ENCODE measurements around the gene SCN5A. TPM values are rescaled to one million over a fixed set of nuclear protein-coding genes. Genes with fewer than 3 reads are reported as not detected.

The SCN5A gene
- total and polyA plus RNA-seq, 2 of the 13 experiments (the other 11 are each of a cell fraction or from before 2014, with no cell fraction given) = 0.22 TPM; not detected in 1

DNA sequence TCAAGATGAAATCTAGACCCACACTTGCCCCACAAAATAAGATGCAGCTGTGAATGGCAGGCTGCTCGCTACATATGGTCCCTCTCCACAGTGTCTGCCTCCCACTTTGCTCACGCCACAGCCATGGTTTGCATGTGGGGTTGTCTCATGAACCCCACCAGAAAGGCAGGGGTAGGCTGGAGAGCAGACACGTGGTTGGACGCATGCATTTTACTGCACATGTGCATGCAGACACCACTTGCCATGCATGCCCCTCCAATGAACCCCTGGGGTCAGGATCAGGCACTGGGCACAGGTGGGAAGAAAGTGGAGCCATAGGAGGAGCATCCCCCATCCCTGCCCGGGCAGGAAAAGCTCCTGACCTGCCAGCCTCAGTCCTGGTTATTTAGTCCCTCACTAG is 20.7 kb downstream of the SCN5A start:
- CTCF ChIA-PET (ENCODE audit: low intra/inter-chr PET ratio, low total read pairs) = no interaction called here
- intact Hi-C loops (cut with micrococcal nuclease; ENCODE audit: unreplicated experiment) = no loop called here

DNA sequence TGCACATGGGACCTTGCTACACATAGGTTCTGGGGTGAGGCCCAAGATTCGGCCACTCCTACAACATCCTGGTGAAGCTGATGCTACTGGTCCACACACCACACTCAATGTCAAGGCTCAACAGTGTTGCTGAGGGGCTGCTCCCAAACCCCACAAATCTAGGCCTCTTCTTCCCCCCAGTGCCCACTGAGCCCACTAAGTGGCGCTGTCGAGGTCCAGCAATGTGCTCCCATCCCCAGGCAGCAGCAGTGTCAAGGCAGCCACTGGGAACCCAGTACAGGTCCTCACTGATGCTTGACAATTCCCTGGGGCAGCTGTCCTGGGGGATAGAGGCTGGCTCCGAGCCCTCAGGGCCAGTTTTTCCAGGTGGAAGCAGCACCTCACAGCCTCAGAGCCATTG is 21.5 kb downstream of the SCN5A start:
- DNase-seq (ENCODE audit: low spot score) = peak; percentile 20
- in situ Hi-C loops (cut with HindIII; ENCODE audit: extremely low pct_ligation_motif_present, low pct_unique_long_range_greater_than_20kb) = no loop called here

More for the DNA sequence above, 20.7 kb downstream of the SCN5A start:
- TF ChIP-seq, protein P1, sequence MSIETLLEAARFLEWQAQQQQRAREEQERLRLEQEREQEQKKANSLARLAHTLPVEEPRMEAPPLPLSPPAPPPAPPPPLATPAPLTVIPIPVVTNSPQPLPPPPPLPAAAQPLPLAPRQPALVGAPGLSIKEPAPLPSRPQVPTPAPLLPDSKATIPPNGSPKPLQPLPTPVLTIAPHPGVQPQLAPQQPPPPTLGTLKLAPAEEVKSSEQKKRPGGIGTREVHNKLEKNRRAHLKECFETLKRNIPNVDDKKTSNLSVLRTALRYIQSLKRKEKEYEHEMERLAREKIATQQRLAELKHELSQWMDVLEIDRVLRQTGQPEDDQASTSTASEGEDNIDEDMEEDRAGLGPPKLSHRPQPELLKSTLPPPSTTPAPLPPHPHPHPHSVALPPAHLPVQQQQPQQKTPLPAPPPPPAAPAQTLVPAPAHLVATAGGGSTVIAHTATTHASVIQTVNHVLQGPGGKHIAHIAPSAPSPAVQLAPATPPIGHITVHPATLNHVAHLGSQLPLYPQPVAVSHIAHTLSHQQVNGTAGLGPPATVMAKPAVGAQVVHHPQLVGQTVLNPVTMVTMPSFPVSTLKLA (IDR thresholded peaks at IDR 0.05) = peak; percentile 88
- no peak for TF ChIP-seq ZNF232 (CRISPR knock-in tag; IDR thresholded peaks at IDR 0.05; ENCODE audit: borderline replicate concordance)
- DNase-seq (ENCODE audit: low spot score) (no peak), ATAC-seq (no peak), FAIRE-seq (no peak)
- H2AFZ ChIP-seq (ENCODE audit: low read length) = no peak overlapping the region
- H3K9me3 ChIP-seq (ENCODE audit: low read length) = no peaks in the 10 kb centered on the region
- in situ Hi-C loops (cut with HindIII; ENCODE audit: extremely low pct_ligation_motif_present, low pct_unique_long_range_greater_than_20kb) = no loop called here
- H3K4me1 ChIP-seq (ENCODE audit: insufficient read depth, low read length) = peaks cover 1% of the 10 kb centered on the region; the same call in 1 of the 2 replicates
- BruUV-seq (replicated peaks) = no TSS peak
- H3K27me3 ChIP-seq (ENCODE audit: control insufficient read depth in 1 of 2, insufficient read depth in 2 of 2, low read length in 2 of 2) = peaks cover 5 to 55% of the 10 kb centered on the region in 2 experiments; a peak in 3 of 5 replicates
- H3K9ac ChIP-seq (ENCODE audit: insufficient read depth, low read depth, low read length) = no peak overlapping the region
- no peaks in the 10 kb centered on the region for H4K20me1 ChIP-seq (ENCODE audit: insufficient read depth, low read length)
- H3K27ac ChIP-seq (ENCODE audit: extremely low read length, insufficient read depth, low read length) = no peak overlapping the region
- 0% methylated on average over 2 of the region's 5 CpGs for WGBS (ENCODE audit: low lambda C conversion rate)
- no peak overlapping the region for H3K4me3 ChIP-seq (replicated peaks in 1 of 3; ENCODE audit: insufficient read depth in 1 of 3, low read depth in 2 of 3, low read length in 3 of 3)
- H3K79me2 ChIP-seq (ENCODE audit: insufficient read depth, low read length) = no peaks in the 10 kb centered on the region
- POLR2A ChIA-PET = no interaction called here
- H3K36me3 ChIP-seq (replicated peaks in 1 of 2; ENCODE audit: control insufficient read depth in 1 of 2, insufficient read depth in 2 of 2, low read length in 2 of 2) = no peaks in the 10 kb centered on the region
- no peak overlapping the region for H3K4me2 ChIP-seq (ENCODE audit: low read depth, low read length)

More for the DNA sequence above, 21.5 kb downstream of the SCN5A start:
- no TSS peak for BruUV-seq (replicated peaks)
- H2AFZ ChIP-seq (ENCODE audit: low read length) = no peak overlapping the region
- no peak overlapping the region for H3K27ac ChIP-seq (ENCODE audit: extremely low read length, insufficient read depth, low read length)
- no peak overlapping the region for H3K9ac ChIP-seq (ENCODE audit: insufficient read depth, low read depth, low read length)
- CTCF ChIA-PET (ENCODE audit: low intra/inter-chr PET ratio, low total read pairs) = no interaction called here
- H3K4me2 ChIP-seq (ENCODE audit: low read depth, low read length) = no peak overlapping the region
- H3K36me3 ChIP-seq (replicated peaks in 1 of 2; ENCODE audit: control insufficient read depth in 1 of 2, insufficient read depth in 2 of 2, low read length in 2 of 2) = no peaks in the 10 kb centered on the region
- peaks cover 6 to 53% of the 10 kb centered on the region in 2 experiments; a peak in 4 of 5 replicates for H3K27me3 ChIP-seq (ENCODE audit: control insufficient read depth in 1 of 2, insufficient read depth in 2 of 2, low read length in 2 of 2)
- no peaks in the 10 kb centered on the region for H3K9me3 ChIP-seq (ENCODE audit: low read length)
- FAIRE-seq (no peak), ATAC-seq (peak; percentile 71)
- H3K4me1 ChIP-seq (ENCODE audit: insufficient read depth, low read length) = no peaks in the 10 kb centered on the region
- TF ChIP-seq SMC3 (IDR thresholded peaks at IDR 0.05; ENCODE audit: low read length) = peak; percentile 17; the same call in 1 of the 2 replicates
- peak; percentile 19; the same call in 1 of the 2 replicates for TF ChIP-seq STAG1 (CRISPR knock-in tag; IDR thresholded peaks at IDR 0.05)
- TF ChIP-seq ZFX (CRISPR knock-in tag; IDR thresholded peaks at IDR 0.05; ENCODE audit: low read depth) = 0 out of 2 replicates have a peak, but pooled peaks have one; percentile 19
- no peak for TF ChIP-seq CREM (IDR thresholded peaks at IDR 0.05)
- TF ChIP-seq CREM (CRISPR knock-in tag; IDR thresholded peaks at IDR 0.05) = no peak
- TF ChIP-seq, protein P2, sequence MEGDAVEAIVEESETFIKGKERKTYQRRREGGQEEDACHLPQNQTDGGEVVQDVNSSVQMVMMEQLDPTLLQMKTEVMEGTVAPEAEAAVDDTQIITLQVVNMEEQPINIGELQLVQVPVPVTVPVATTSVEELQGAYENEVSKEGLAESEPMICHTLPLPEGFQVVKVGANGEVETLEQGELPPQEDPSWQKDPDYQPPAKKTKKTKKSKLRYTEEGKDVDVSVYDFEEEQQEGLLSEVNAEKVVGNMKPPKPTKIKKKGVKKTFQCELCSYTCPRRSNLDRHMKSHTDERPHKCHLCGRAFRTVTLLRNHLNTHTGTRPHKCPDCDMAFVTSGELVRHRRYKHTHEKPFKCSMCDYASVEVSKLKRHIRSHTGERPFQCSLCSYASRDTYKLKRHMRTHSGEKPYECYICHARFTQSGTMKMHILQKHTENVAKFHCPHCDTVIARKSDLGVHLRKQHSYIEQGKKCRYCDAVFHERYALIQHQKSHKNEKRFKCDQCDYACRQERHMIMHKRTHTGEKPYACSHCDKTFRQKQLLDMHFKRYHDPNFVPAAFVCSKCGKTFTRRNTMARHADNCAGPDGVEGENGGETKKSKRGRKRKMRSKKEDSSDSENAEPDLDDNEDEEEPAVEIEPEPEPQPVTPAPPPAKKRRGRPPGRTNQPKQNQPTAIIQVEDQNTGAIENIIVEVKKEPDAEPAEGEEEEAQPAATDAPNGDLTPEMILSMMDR (CRISPR knock-in tag; IDR thresholded peaks at IDR 0.05) = peak; percentile 67
- intact Hi-C loops (cut with micrococcal nuclease; ENCODE audit: unreplicated experiment) = no loop called here
- H3K79me2 ChIP-seq (ENCODE audit: insufficient read depth, low read length) = no peaks in the 10 kb centered on the region
- H4K20me1 ChIP-seq (ENCODE audit: insufficient read depth, low read length) = no peaks in the 10 kb centered on the region
- POLR2A ChIA-PET = no interaction called here
- WGBS (ENCODE audit: low lambda C conversion rate) = 0% methylated on average over 1 of the region's 4 CpGs
- no peak overlapping the region for H3K4me3 ChIP-seq (replicated peaks in 1 of 3; ENCODE audit: insufficient read depth in 1 of 3, low read depth in 2 of 3, low read length in 3 of 3)
